GM13977 (cell line): Measurements from ENCODE around the gene DPM2.
A peak's percentile ranks its signal among the peaks of the same experiment; 100 is the strongest.

Experiments
- DNase-seq: peaks from one replicate; pipeline ENCODE4 v3.0.0; 2012; ENCODE audit warnings: low spot score
- CTCF ChIP-seq: IDR thresholded peaks from 2 replicates; pipeline ENCODE4 v1.5.1; 2012; ENCODE audit warnings: mild to moderate bottlenecking, control low read depth; ENCODE audit not compliant: insufficient read depth; ENCODE audit errors: extremely low read depth, missing control alignments
- in situ Hi-C: fragments of 300-500 bp; cut with MboI; formaldehyde crosslinking; loops from one replicate; pipeline ENCODE4 v1.12.0; 2022; ENCODE audit warnings: low sequenced_read_pairs, low pct_unique_long_range_greater_than_20kb, mixed read lengths, inconsistent platforms; ENCODE audit not compliant: unreplicated experiment

DPM2 gene

DNA sequence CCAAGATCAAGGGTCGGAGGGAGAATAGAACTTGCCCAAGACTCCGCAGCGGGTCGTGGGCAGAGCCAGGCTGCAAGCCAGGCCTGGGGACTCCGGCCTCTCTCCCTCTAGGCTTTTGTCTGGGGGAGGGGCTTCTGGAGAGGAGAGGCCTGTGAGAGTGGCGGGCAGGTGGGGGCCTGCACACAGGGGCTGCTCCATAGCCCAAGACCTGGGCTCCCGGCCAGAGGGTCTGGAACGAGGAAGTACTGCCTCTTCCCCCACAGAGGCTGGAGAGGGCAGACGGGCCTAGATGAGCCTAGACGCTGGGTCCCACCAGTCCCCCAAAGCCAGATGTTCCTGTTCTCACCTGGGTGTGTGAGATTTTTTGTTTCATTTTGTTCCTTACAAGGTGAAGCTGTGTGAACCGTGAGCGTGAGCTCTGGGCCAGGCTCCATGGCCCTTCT, 33.1 kb downstream of the DPM2 start:
- TF ChIP-seq CTCF, result no peak
- no peak for DNase-seq
- in situ Hi-C loops, result loop anchor here (25.0 kb wide), 1 partner anchor 317 kb away; no protein-coding TSS in a partner anchor

- in situ Hi-C loops, result loop anchor here (25.0 kb wide), 1 partner anchor 317 kb away; no protein-coding TSS in a partner anchor
These were observed 33.8 kb downstream of the DPM2 start for GRCh38 chr9:127903557-127904475.

DNA sequence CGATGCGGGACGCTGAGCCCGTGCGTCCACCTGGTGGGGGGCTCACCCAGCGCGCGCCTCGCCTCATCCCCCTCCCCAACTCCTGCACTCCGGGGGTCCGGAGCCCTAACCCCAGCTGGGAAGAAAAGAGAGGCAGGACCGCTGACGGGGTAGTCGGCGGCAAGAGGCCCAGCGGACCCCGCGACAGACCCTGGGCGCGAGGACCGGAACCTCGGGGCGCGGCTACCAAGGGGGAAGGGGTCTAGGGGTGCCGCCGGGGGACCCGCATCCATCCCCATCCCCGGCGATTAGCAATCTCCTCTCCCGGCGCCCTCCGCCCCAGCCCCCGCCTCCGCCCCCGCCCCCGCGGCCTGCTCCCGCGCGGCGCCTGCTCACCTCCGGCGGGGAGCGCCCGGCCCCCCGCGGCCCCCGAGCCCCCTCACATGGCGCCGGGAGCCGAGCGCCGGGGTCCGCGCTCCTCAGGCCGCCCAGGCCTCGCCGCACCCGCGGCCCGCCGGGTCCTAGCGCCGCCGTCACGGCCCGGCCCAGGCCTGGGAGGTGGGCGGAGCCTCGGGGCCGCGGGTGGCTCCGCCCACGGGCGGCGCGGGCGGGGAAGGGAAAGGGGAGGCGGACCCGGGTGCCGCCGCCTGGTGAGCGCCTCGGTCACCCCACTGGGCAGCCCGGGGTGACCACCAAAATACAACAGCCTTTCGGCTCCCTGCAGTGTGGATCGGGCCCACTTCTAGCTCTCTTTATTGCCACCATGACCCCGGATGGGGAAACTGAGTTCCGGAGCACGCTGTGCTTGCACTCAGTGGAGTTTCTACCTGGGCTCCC, 38.3 kb downstream of the DPM2 start, which contains the start of gene ST6GALNAC6:
Gene ST6GALNAC6 (minus strand): TSS at position 476 of the 816 bp plus-strand sequence. CDS start 1,622 bp downstream, outside the sequence.
- TF ChIP-seq CTCF, result no peak
- in situ Hi-C loops, result no loop called here
- peak; percentile 95 for DNase-seq

More at GRCh38 chr9:127903557-127904475, 33.8 kb downstream of the DPM2 start:
- DNase-seq, result no peak
- TF ChIP-seq CTCF, result no peak

DNA sequence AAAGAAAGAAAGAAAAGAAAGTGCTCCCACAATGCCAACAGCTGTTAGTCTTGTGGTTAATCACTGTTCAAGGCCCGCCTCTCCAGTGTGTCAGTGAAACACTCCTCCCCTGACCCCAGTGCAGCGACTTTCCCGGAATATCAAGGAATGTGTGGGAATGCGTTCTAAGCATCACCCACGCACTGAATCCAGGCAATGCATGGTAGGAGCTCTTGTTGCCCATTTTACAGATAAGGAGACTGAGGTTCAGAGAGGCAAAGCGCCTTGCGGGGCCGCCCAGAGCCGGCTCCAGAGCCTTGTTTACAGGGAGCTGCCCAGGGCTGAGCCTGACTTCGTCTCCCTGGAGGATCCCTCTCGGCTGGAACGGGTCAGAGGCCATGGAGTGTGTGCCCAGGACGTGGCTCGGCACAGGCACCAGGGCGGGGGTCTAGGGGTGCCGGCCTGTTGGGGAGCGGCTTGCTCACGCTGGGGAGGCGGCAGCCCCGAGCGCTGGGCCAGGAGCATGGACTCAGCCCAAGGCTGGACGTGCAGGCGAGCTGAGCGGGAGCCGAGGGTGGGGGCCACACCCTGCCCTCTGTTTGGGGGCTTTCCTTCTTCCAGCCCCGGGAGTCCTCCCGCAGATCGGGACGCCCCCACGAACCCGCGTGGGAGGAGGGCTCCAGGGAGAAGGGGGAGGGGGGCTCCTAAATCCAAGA, 39.1 kb downstream of the DPM2 start:
- TF ChIP-seq CTCF, result no peak
- peak; percentile 57 for DNase-seq
- in situ Hi-C loops, result no loop called here

GRCh38 chr9:127897193-127897692, 40.4 kb downstream of the DPM2 start:
- in situ Hi-C loops, result no loop called here
- peak; percentile 79 for DNase-seq

More at GRCh38 chr9:127897193-127897692, 40.4 kb downstream of the DPM2 start:
- TF ChIP-seq CTCF, result no peak
